ENCODE measurements around the gene DPYD. TPM values are rescaled to one million over a fixed set of nuclear protein-coding genes. Genes with fewer than 3 reads are reported as not detected.

DPYD gene
- total RNA-seq, 2 donors from 2014 or later, result 9.2 to 17.5 TPM

- DNase-seq, result no peak
- H3K27me3 Mint-ChIP-seq (ENCODE audit: insufficient read depth), result no peaks in the 10 kb centered on the region
- no peak overlapping the region for H3K27ac Mint-ChIP-seq
- Histone ChIP-seq H3K9ac (ENCODE audit: extremely low read depth, low read length, poor library complexity, severe bottlenecking) (no peak overlapping the region), H3K9me3 (ENCODE audit: control insufficient read depth, low read length) (no peaks in the 10 kb centered on the region), H3K27me3 (ENCODE audit: control insufficient read depth, insufficient read depth, low read length, poor library complexity, severe bottlenecking) (no peaks in the 10 kb centered on the region), H3K4me3 (ENCODE audit: low read length) (no peak overlapping the region), H3K36me3 (ENCODE audit: control insufficient read depth, insufficient read depth, low read length) (no peaks in the 10 kb centered on the region), H3K4me1 (ENCODE audit: control insufficient read depth, insufficient read depth, low read length) (no peaks in the 10 kb centered on the region), H3K27ac (ENCODE audit: low read depth, low read length) (no peak overlapping the region)
- TF ChIP-seq CTCF (conservative IDR thresholded peaks at IDR 0.05), result no peak
- no peaks in the 10 kb centered on the region for H3K36me3 Mint-ChIP-seq (ENCODE audit: low read depth)
- peaks cover 2% of the 10 kb centered on the region for H3K9me3 Mint-ChIP-seq
- H3K4me1 Mint-ChIP-seq, result no peaks in the 10 kb centered on the region
- H3K4me3 Mint-ChIP-seq, result no peak overlapping the region
Observed at GRCh38 chr1:97092824-97093223, 828.0 kb downstream of the DPYD start.

GRCh38 chr1:97091679-97092078 lies 829.2 kb downstream of the DPYD start:
- H3K27me3 ChIP-seq (ENCODE audit: control insufficient read depth, insufficient read depth, low read length, poor library complexity, severe bottlenecking), result no peaks in the 10 kb centered on the region
- no peak for DNase-seq
- Mint-ChIP-seq H3K4me1 (no peaks in the 10 kb centered on the region), H3K27ac (no peak overlapping the region), H3K27me3 (ENCODE audit: insufficient read depth) (no peaks in the 10 kb centered on the region), H3K36me3 (ENCODE audit: low read depth) (no peaks in the 10 kb centered on the region), H3K4me3 (no peak overlapping the region), H3K9me3 (peaks cover under 1% of the 10 kb centered on the region)
- no peaks in the 10 kb centered on the region for H3K4me1 ChIP-seq (ENCODE audit: control insufficient read depth, insufficient read depth, low read length)
- no peaks in the 10 kb centered on the region for H3K36me3 ChIP-seq (ENCODE audit: control insufficient read depth, insufficient read depth, low read length)
- H3K9ac ChIP-seq (ENCODE audit: extremely low read depth, low read length, poor library complexity, severe bottlenecking), result no peak overlapping the region
- no peak overlapping the region for H3K27ac ChIP-seq (ENCODE audit: low read depth, low read length)
- no peaks in the 10 kb centered on the region for H3K9me3 ChIP-seq (ENCODE audit: control insufficient read depth, low read length)
- H3K4me3 ChIP-seq (ENCODE audit: low read length), result no peak overlapping the region
- no peak for TF ChIP-seq CTCF (conservative IDR thresholded peaks at IDR 0.05)

- DNase-seq, result no peak
- Histone ChIP-seq H3K4me1 (ENCODE audit: control insufficient read depth, insufficient read depth, low read length) (no peaks in the 10 kb centered on the region), H3K36me3 (ENCODE audit: control insufficient read depth, insufficient read depth, low read length) (no peaks in the 10 kb centered on the region), H3K9ac (ENCODE audit: extremely low read depth, low read length, poor library complexity, severe bottlenecking) (no peak overlapping the region), H3K9me3 (ENCODE audit: control insufficient read depth, low read length) (no peaks in the 10 kb centered on the region), H3K4me3 (ENCODE audit: low read length) (no peak overlapping the region), H3K27me3 (ENCODE audit: control insufficient read depth, insufficient read depth, low read length, poor library complexity, severe bottlenecking) (no peaks in the 10 kb centered on the region), H3K27ac (ENCODE audit: low read depth, low read length) (no peak overlapping the region)
- no peak overlapping the region for H3K4me3 Mint-ChIP-seq
- H3K27me3 Mint-ChIP-seq (ENCODE audit: insufficient read depth), result no peaks in the 10 kb centered on the region
- WGBS, 2 experiments (ENCODE audit: insufficient coverage in 1 of 2, insufficient read length in 1 of 2), result 98% methylated on average over 3 of the region's 3 CpGs; no CpG with 5 or more reads in 1 of the 2 experiments
- H3K27ac Mint-ChIP-seq, result no peak overlapping the region
- no peaks in the 10 kb centered on the region for H3K4me1 Mint-ChIP-seq
- H3K9me3 Mint-ChIP-seq, result no peaks in the 10 kb centered on the region
- TF ChIP-seq CTCF (conservative IDR thresholded peaks at IDR 0.05), result no peak
- no peaks in the 10 kb centered on the region for H3K36me3 Mint-ChIP-seq (ENCODE audit: low read depth)
Observed at GRCh38 chr1:97091263-97091662, 829.6 kb downstream of the DPYD start.

Data from endodermal cell (in vitro differentiated cells).